ENCODE measurements around the gene PGM5. TPM values are rescaled to one million over a fixed set of nuclear protein-coding genes. Genes with fewer than 3 reads are reported as not detected.
"Not testable (repeated sequence)": the region's sequence is repeated elsewhere in the genome, so short reads cannot be mapped to it uniquely, and the experiment has no call there.

The PGM5 gene
- total and polyA plus RNA-seq, 2 donors (not counting 3 experiments of a cell fraction or from before 2014, with no cell fraction given): 0.14 to 1.9 TPM

- H3K79me2 ChIP-seq (ENCODE audit: control insufficient read depth, insufficient read depth, low read length); H3K9ac ChIP-seq (replicated peaks; ENCODE audit: extremely low read depth, insufficient read depth, low read length); CTCF ChIA-PET; intact Hi-C loops (cut with micrococcal nuclease); H3K4me3 ChIP-seq (replicated peaks in 1 of 3; ENCODE audit: insufficient read depth in 1 of 3, low read depth in 1 of 3, low read length in 3 of 3); FAIRE-seq; H2AFZ ChIP-seq (ENCODE audit: low read depth, low read length); H4K20me1 ChIP-seq (replicated peaks; ENCODE audit: control insufficient read depth, extremely low read depth, insufficient read depth, low read length); H3K27me3 ChIP-seq (ENCODE audit: control insufficient read depth in 2 of 2, insufficient read depth in 2 of 2, low read length in 2 of 2); H3K9me3 ChIP-seq (replicated peaks; ENCODE audit: control insufficient read depth, insufficient read depth, low read length); BruUV-seq (replicated peaks); POLR2A ChIA-PET; H3K27ac ChIP-seq (ENCODE audit: insufficient read depth, low read depth, low read length); H3K4me1 ChIP-seq (ENCODE audit: control insufficient read depth, extremely low read depth, insufficient read depth, low read length); dilution Hi-C loops (cut with MboI; ENCODE audit: extremely low pct_ligation_motif_present, low sequenced_read_pairs); H3K4me2 ChIP-seq (ENCODE audit: insufficient read depth, low read length); H3K9me1 ChIP-seq (replicated peaks; ENCODE audit: control insufficient read depth, extremely low read depth, insufficient read depth, low read length); DNase-seq (ENCODE audit: low read depth, low spot score); H3K36me3 ChIP-seq (ENCODE audit: control insufficient read depth in 2 of 2, extremely low read depth in 1 of 2, insufficient read depth in 2 of 2, low read length in 2 of 2): not testable (repeated sequence)
Measured at GRCh38 chr9:68397095-68397423, 40.6 kb downstream of the PGM5 start.

GRCh38 chr9:68397796-68398195 lies 41.4 kb downstream of the PGM5 start:
- H3K4me3 ChIP-seq (replicated peaks in 1 of 3; ENCODE audit: insufficient read depth in 1 of 3, low read depth in 1 of 3, low read length in 3 of 3); intact Hi-C loops (cut with micrococcal nuclease); H3K36me3 ChIP-seq (ENCODE audit: control insufficient read depth in 2 of 2, extremely low read depth in 1 of 2, insufficient read depth in 2 of 2, low read length in 2 of 2); POLR2A ChIA-PET; H3K79me2 ChIP-seq (ENCODE audit: control insufficient read depth, insufficient read depth, low read length); H2AFZ ChIP-seq (ENCODE audit: low read depth, low read length); DNase-seq (ENCODE audit: low read depth, low spot score); CTCF ChIA-PET; dilution Hi-C loops (cut with MboI; ENCODE audit: extremely low pct_ligation_motif_present, low sequenced_read_pairs); BruUV-seq (replicated peaks); FAIRE-seq; H3K4me2 ChIP-seq (ENCODE audit: insufficient read depth, low read length); H3K4me1 ChIP-seq (ENCODE audit: control insufficient read depth, extremely low read depth, insufficient read depth, low read length); H3K27ac ChIP-seq (ENCODE audit: insufficient read depth, low read depth, low read length); H3K27me3 ChIP-seq (ENCODE audit: control insufficient read depth in 2 of 2, insufficient read depth in 2 of 2, low read length in 2 of 2); H3K9me3 ChIP-seq (replicated peaks; ENCODE audit: control insufficient read depth, insufficient read depth, low read length); H3K9me1 ChIP-seq (replicated peaks; ENCODE audit: control insufficient read depth, extremely low read depth, insufficient read depth, low read length); H3K9ac ChIP-seq (replicated peaks; ENCODE audit: extremely low read depth, insufficient read depth, low read length); H4K20me1 ChIP-seq (replicated peaks; ENCODE audit: control insufficient read depth, extremely low read depth, insufficient read depth, low read length): not testable (repeated sequence)

GRCh38 chr9:68398324-68398723 lies 41.9 kb downstream of the PGM5 start:
- intact Hi-C loops (cut with micrococcal nuclease); H3K79me2 ChIP-seq (ENCODE audit: control insufficient read depth, insufficient read depth, low read length); H3K9ac ChIP-seq (replicated peaks; ENCODE audit: extremely low read depth, insufficient read depth, low read length); H3K9me1 ChIP-seq (replicated peaks; ENCODE audit: control insufficient read depth, extremely low read depth, insufficient read depth, low read length); H2AFZ ChIP-seq (ENCODE audit: low read depth, low read length); H4K20me1 ChIP-seq (replicated peaks; ENCODE audit: control insufficient read depth, extremely low read depth, insufficient read depth, low read length); BruUV-seq (replicated peaks); H3K4me2 ChIP-seq (ENCODE audit: insufficient read depth, low read length); POLR2A ChIA-PET; H3K27ac ChIP-seq (ENCODE audit: insufficient read depth, low read depth, low read length); dilution Hi-C loops (cut with MboI; ENCODE audit: extremely low pct_ligation_motif_present, low sequenced_read_pairs); FAIRE-seq; H3K9me3 ChIP-seq (replicated peaks; ENCODE audit: control insufficient read depth, insufficient read depth, low read length); CTCF ChIA-PET; H3K4me1 ChIP-seq (ENCODE audit: control insufficient read depth, extremely low read depth, insufficient read depth, low read length); H3K36me3 ChIP-seq (ENCODE audit: control insufficient read depth in 2 of 2, extremely low read depth in 1 of 2, insufficient read depth in 2 of 2, low read length in 2 of 2); H3K27me3 ChIP-seq (ENCODE audit: control insufficient read depth in 2 of 2, insufficient read depth in 2 of 2, low read length in 2 of 2); H3K4me3 ChIP-seq (replicated peaks in 1 of 3; ENCODE audit: insufficient read depth in 1 of 3, low read depth in 1 of 3, low read length in 3 of 3); DNase-seq (ENCODE audit: low read depth, low spot score): not testable (repeated sequence)

- H3K4me2 ChIP-seq (ENCODE audit: insufficient read depth, low read length); H3K79me2 ChIP-seq (ENCODE audit: control insufficient read depth, insufficient read depth, low read length); CTCF ChIA-PET; intact Hi-C loops (cut with micrococcal nuclease); H3K9me3 ChIP-seq (replicated peaks; ENCODE audit: control insufficient read depth, insufficient read depth, low read length); H3K9ac ChIP-seq (replicated peaks; ENCODE audit: extremely low read depth, insufficient read depth, low read length); DNase-seq (ENCODE audit: low read depth, low spot score); H3K27me3 ChIP-seq (ENCODE audit: control insufficient read depth in 2 of 2, insufficient read depth in 2 of 2, low read length in 2 of 2); H3K4me1 ChIP-seq (ENCODE audit: control insufficient read depth, extremely low read depth, insufficient read depth, low read length); BruUV-seq (replicated peaks); dilution Hi-C loops (cut with MboI; ENCODE audit: extremely low pct_ligation_motif_present, low sequenced_read_pairs); POLR2A ChIA-PET; H3K27ac ChIP-seq (ENCODE audit: insufficient read depth, low read depth, low read length); H3K36me3 ChIP-seq (ENCODE audit: control insufficient read depth in 2 of 2, extremely low read depth in 1 of 2, insufficient read depth in 2 of 2, low read length in 2 of 2); H3K4me3 ChIP-seq (replicated peaks in 1 of 3; ENCODE audit: insufficient read depth in 1 of 3, low read depth in 1 of 3, low read length in 3 of 3); FAIRE-seq; H3K9me1 ChIP-seq (replicated peaks; ENCODE audit: control insufficient read depth, extremely low read depth, insufficient read depth, low read length); H4K20me1 ChIP-seq (replicated peaks; ENCODE audit: control insufficient read depth, extremely low read depth, insufficient read depth, low read length); H2AFZ ChIP-seq (ENCODE audit: low read depth, low read length): not testable (repeated sequence)
Measured at GRCh38 chr9:68404421-68405185, 48.2 kb downstream of the PGM5 start.
